PC-9 (cell line): ENCODE results near the gene CYBA.

Experiments
- CTCF ChIP-seq: fragments of 200-600 bp; sonication (generic); conservative IDR thresholded peaks from 2 replicates; pipeline ENCODE4 v1.6.1; 2017; ENCODE audit warnings: mixed run types, antibody characterized with exemption, mild to moderate bottlenecking, moderate library complexity
- EZH2 ChIP-seq: fragments of 200-600 bp; sonication (generic); IDR thresholded peaks from 2 replicates; pipeline ENCODE4 v1.8.0; 2017; ENCODE audit warnings: antibody characterized with exemption, low read depth

GRCh38 chr16:88691129-88691813, 40.4 kb upstream of the CYBA start:
- TF ChIP-seq CTCF, result no peak
- TF ChIP-seq EZH2, result no peak
